HepG2 (cell line): Measurements from ENCODE around the gene NCLN. TPM values are rescaled to one million over a fixed set of nuclear protein-coding genes. Genes with fewer than 3 reads are reported as not detected.

Experiments
- ATAC-seq: fragments of 200-7000 bp; cut with Tn5 transposase; 3 replicates; pipeline ENCODE4 v1.9.1; 2020; ENCODE audit warnings: mild to moderate bottlenecking, moderate library complexity
- BruUV-seq: library from RNA; stranded (reverse); fragments of 400-500 nt; replicated peaks from 2 replicates; lab custom pipeline; 2021; lab: Mats Ljungman, UMichigan
- CTCF ChIA-PET: fragments of 300-600 bp; formaldehyde crosslinking; extraction: SDS; loops from one replicate; lab custom pipeline; 2021; ENCODE audit warnings: low total read pairs, inconsistent platforms, low intra/inter-chr PET ratio; lab: Yijun Ruan, JAX
- POLR2A ChIA-PET: fragments of 350-600 bp; sonication (Branson Sonifier 250); formaldehyde crosslinking; loops from one replicate; lab custom pipeline; 2020; ENCODE audit warnings: antibody characterized with exemption, inconsistent platforms; lab: Yijun Ruan, JAX
- DNase-seq: peaks from one replicate; pipeline ENCODE4 v3.0.0-alpha.2; 2015; ENCODE audit warnings: low spot score
- FAIRE-seq: peaks from 3 replicates; lab custom pipeline; 2011; peaks lifted over from hg19 to GRCh38; lab: Jason Lieb, UNC
- H2AFZ ChIP-seq: one replicate; pipeline ENCODE4 v1.6.1; 2011; ENCODE audit warnings: low read length, inconsistent platforms
- H3K27ac ChIP-seq: fragments of 300-600 bp; 3 replicates; pipeline ENCODE4 v1.8.0; 2011; ENCODE audit warnings: mixed run types, mild to moderate bottlenecking, mixed read lengths, low read length, inconsistent platforms; ENCODE audit not compliant: insufficient read depth; ENCODE audit errors: extremely low read length
- H3K27me3 ChIP-seq, 2 experiments: fragments of 200-600 bp in 1 of 2; 2 replicates in 1 of 2; 3 replicates in 1 of 2; pipeline versions ENCODE4 v1.6.0 to v1.8.0; 2011; ENCODE audit warnings: low read length in 2 of 2, mild to moderate bottlenecking in 2 of 2, moderate library complexity in 2 of 2, inconsistent platforms in 1 of 2; ENCODE audit not compliant: insufficient read depth in 2 of 2, control insufficient read depth in 1 of 2
- H3K36me3 ChIP-seq, 2 experiments: fragments of 200-600 bp in 1 of 2; replicated peaks in 1 of 2; 2 replicates in 1 of 2; 3 replicates in 1 of 2; pipeline versions ENCODE4 v1.5.1 to v1.8.0; 2011; ENCODE audit warnings: low read length in 2 of 2, inconsistent platforms in 1 of 2; ENCODE audit not compliant: insufficient read depth in 2 of 2, control insufficient read depth in 1 of 2
- H3K4me1 ChIP-seq: 2 replicates; pipeline ENCODE4 v1.5.1; 2012; ENCODE audit warnings: low read length, inconsistent platforms; ENCODE audit not compliant: insufficient read depth
- H3K4me2 ChIP-seq: 2 replicates; pipeline ENCODE4 v1.6.0; 2011; ENCODE audit warnings: low read depth, low read length, inconsistent platforms
- H3K4me3 ChIP-seq, 3 experiments: fragments of 200-600 bp in 1 of 3; sonication (generic), shearing (Covaris generic) in 1 of 3; replicated peaks in 1 of 3; 2 replicates each; pipeline ENCODE4 v1.5.1; 2011 to 2016; ENCODE audit warnings: low read length in 3 of 3, inconsistent platforms in 2 of 3, low read depth in 2 of 3, mild to moderate bottlenecking in 2 of 3, control low read depth in 1 of 3, mixed read lengths in 1 of 3; ENCODE audit not compliant: insufficient read depth in 1 of 3
- H3K79me2 ChIP-seq: one replicate; pipeline ENCODE4 v1.6.1; 2011; ENCODE audit warnings: low read length, inconsistent platforms; ENCODE audit not compliant: insufficient read depth
- H3K9ac ChIP-seq: 2 replicates; pipeline ENCODE4 v1.6.0; 2011; ENCODE audit warnings: mild to moderate bottlenecking, low read depth, low read length, inconsistent platforms; ENCODE audit not compliant: insufficient read depth
- H3K9me3 ChIP-seq: 2 replicates; pipeline ENCODE4 v1.5.1; 2012; ENCODE audit warnings: mild to moderate bottlenecking, low read length
- H4K20me1 ChIP-seq: 2 replicates; pipeline ENCODE4 v1.6.0; 2011; ENCODE audit warnings: inconsistent platforms, mild to moderate bottlenecking, low read length, moderate library complexity; ENCODE audit not compliant: insufficient read depth
- DRAP1 ChIP-seq: IDR thresholded peaks from 2 replicates; pipeline ENCODE4 v1.6.1; 2016; ENCODE audit warnings: missing genetic modification reagents, missing compliant biosample characterization
- ZBTB49 ChIP-seq: sonication (generic); formaldehyde crosslinking; IDR thresholded peaks from 2 replicates; pipeline ENCODE4 v1.4.0; 2020; ENCODE audit warnings: missing genetic modification reagents, borderline replicate concordance
- ZFP82 ChIP-seq: sonication (generic); formaldehyde crosslinking; IDR thresholded peaks from 2 replicates; pipeline ENCODE4 v1.5.1; 2020; ENCODE audit warnings: mild to moderate bottlenecking, missing genetic modification reagents, borderline replicate concordance
- ZNF30 ChIP-seq: sonication (generic); formaldehyde crosslinking; IDR thresholded peaks from 2 replicates; pipeline ENCODE4 v1.5.0; 2020; ENCODE audit warnings: mild to moderate bottlenecking, missing genetic modification reagents
- ZNF496 ChIP-seq: sonication (generic); formaldehyde crosslinking; IDR thresholded peaks from 2 replicates; pipeline ENCODE4 v1.8.1; 2023; ENCODE audit warnings: mild to moderate bottlenecking, moderate library complexity, missing genetic modification reagents; ENCODE audit not compliant: insufficient replicate concordance
- ZNF550 ChIP-seq: sonication (generic); formaldehyde crosslinking; IDR thresholded peaks from 2 replicates; pipeline ENCODE4 v1.4.0; 2020; ENCODE audit warnings: mild to moderate bottlenecking, missing genetic modification reagents, borderline replicate concordance
- ZNF660 ChIP-seq: sonication (generic); formaldehyde crosslinking; IDR thresholded peaks from 2 replicates; pipeline ENCODE4 v1.5.1; 2020; ENCODE audit warnings: mild to moderate bottlenecking, low read depth, missing genetic modification reagents, borderline replicate concordance
- WGBS: methylation state at CpG from one replicate; pipeline ENCODE4 v1.1.6; 2017; ENCODE audit warnings: low lambda C conversion rate; 5-methylcytosine and 5-hydroxymethylcytosine counted together
- in situ Hi-C: cut with HindIII; loops from 2 replicates; pipeline ENCODE4 v1.10.0; 2017; ENCODE audit warnings: low pct_unique_long_range_greater_than_20kb; ENCODE audit not compliant: extremely low pct_ligation_motif_present
- intact Hi-C: fragments of 100-400 bp; cut with micrococcal nuclease; formaldehyde crosslinking; loops from one replicate; pipeline ENCODE4 v1.10.0; 2022; ENCODE audit not compliant: unreplicated experiment
- polyA plus RNA-seq, 8 experiments: library from polyadenylated mRNA; depleted of rRNA in 3 of 8; stranded (reverse) in 7 of 8; unstranded in 1 of 8; fragments of >200 nt; fragmentation: Illumina TruSeq in 4 of 8; extraction: Trizol in 4 of 8; gene quantifications; 2 replicates each; pipeline versions ENCODE4 v1.2.1 to v1.2.3, GENCODE V29; 2011 to 2016; ENCODE audit warnings: low read depth in 4 of 8, missing spikeins in 1 of 8, mixed read lengths in 1 of 8; ENCODE audit not compliant: insufficient read depth in 1 of 8
- total RNA-seq, 5 experiments: library from RNA; depleted of rRNA; stranded (reverse); fragments of >200 nt; fragmentation: Illumina TruSeq; extraction: Trizol; gene quantifications; 2 replicates each; pipeline ENCODE4 v1.2.3, GENCODE V29; 2016; ENCODE audit warnings: low read depth in 1 of 5

Gene NCLN
- total and polyA plus RNA-seq, 2 of the 13 experiments (the other 11 are each of a cell fraction or from before 2014, with no cell fraction given), result 42.6 to 56.0 TPM

DNA sequence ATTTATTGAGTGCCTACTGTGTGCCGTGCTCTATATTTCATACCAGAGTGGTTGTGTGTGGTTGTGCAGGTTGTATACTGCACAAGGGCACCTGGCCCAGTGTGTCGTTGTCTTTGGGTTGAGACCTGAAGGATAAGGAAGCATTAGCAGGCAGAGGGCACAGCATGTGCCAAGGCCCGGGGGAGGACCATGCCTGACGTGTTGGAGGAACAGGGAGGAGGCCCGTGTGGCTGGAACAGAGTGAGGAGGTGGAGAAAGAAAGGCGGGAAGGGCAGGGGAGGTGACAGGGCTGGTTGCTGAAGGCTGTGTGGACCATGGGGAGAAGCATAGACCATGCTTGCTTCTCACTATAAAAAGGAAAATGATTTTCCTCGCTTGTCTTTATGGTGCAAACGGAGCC lies 65.5 kb downstream of the NCLN start:
- 9% methylated on average over 8 of the region's 8 CpGs for WGBS
- DNase-seq, result no peak
- Histone ChIP-seq H3K36me3 (no peaks in the 10 kb centered on the region), H3K27me3 (no peaks in the 10 kb centered on the region; a peak in 2 of 5 replicates), H4K20me1 (no peaks in the 10 kb centered on the region), H3K79me2 (no peaks in the 10 kb centered on the region), H3K9me3 (no peaks in the 10 kb centered on the region), H3K4me2 (no peak overlapping the region), H2AFZ (no peak overlapping the region), H3K4me1 (no peaks in the 10 kb centered on the region), H3K4me3 (no peak overlapping the region), H3K9ac (no peak overlapping the region), H3K27ac (no peak overlapping the region)
- no TSS peak for BruUV-seq
- no peak for FAIRE-seq
- TF ChIP-seq DRAP1 (CRISPR knock-in tag), result no peak
- TF ChIP-seq ZNF496 (CRISPR knock-in tag), result no peak
- TF ChIP-seq ZBTB49, result no peak
- no peak for TF ChIP-seq ZNF30
- no peak for TF ChIP-seq ZNF550
- no peak for TF ChIP-seq ZNF660 (CRISPR knock-in tag)
- TF ChIP-seq ZFP82 (CRISPR knock-in tag), result no peak
- intact Hi-C loops, result no loop called here
- no peak for ATAC-seq
- ChIA-PET CTCF (no interaction called here), POLR2A (no interaction called here)
- in situ Hi-C loops, result no loop called here
